K562 (cell line): ENCODE data around the gene FHIT. TPM values are rescaled to one million over a fixed set of nuclear protein-coding genes. Genes with fewer than 3 reads are reported as not detected.

Experiments used
- ATF7 ChIP-seq: fragments of 450-650 bp; IDR thresholded peaks from 2 replicates; pipeline ENCODE4 v1.7.1; 2014; ENCODE audit warnings: mild to moderate bottlenecking, moderate library complexity
- BRD4 ChIP-seq: fragments of 200-600 bp; sonication (generic); IDR thresholded peaks from 2 replicates; pipeline ENCODE4 v1.6.1; 2017; ENCODE audit warnings: inconsistent platforms
- ETV1 ChIP-seq: fragments of 450-650 bp; conservative IDR thresholded peaks from 2 replicates; pipeline ENCODE4 v1.6.1; 2016; ENCODE audit warnings: missing genetic modification characterization, control low read depth, low read depth, missing compliant biosample characterization
- MCM7 ChIP-seq, 2 experiments: fragments of 450-650 bp; IDR thresholded peaks; 2 replicates each; pipeline ENCODE4 v1.6.1; 2016 to 2018
- NBN ChIP-seq: fragments of 450-650 bp; IDR thresholded peaks from 2 replicates; pipeline ENCODE4 v1.6.1; 2016; ENCODE audit warnings: low read depth, mild to moderate bottlenecking
- NCOA6 ChIP-seq: fragments of 450-650 bp; IDR thresholded peaks from 2 replicates; pipeline ENCODE4 v1.6.1; 2017; ENCODE audit warnings: mild to moderate bottlenecking
- NR2F6 ChIP-seq: fragments of 450-650 bp; formaldehyde crosslinking; IDR thresholded peaks from 2 replicates; pipeline ENCODE4 v1.4.0; 2020; ENCODE audit warnings: mild to moderate bottlenecking
- RBM14 ChIP-seq: fragments of 200-400 bp; formaldehyde crosslinking; IDR thresholded peaks from 2 replicates; pipeline ENCODE4 v1.6.1; 2018; ENCODE audit warnings: low read depth, mild to moderate bottlenecking, low read length, moderate library complexity, borderline replicate concordance; ENCODE audit not compliant: insufficient read depth
- RCOR1 ChIP-seq, 2 experiments: IDR thresholded peaks; 2 replicates each; pipeline ENCODE4 v1.6.1; 2012; ENCODE audit warnings: low read depth in 2 of 2, low read length in 2 of 2, borderline replicate concordance in 1 of 2, improper control_type of control experiment in 1 of 2
- RERE ChIP-seq: sonication (generic); formaldehyde crosslinking; IDR thresholded peaks from 2 replicates; pipeline ENCODE4 v1.8.0; 2023; ENCODE audit warnings: missing genetic modification reagents, mild to moderate bottlenecking, borderline replicate concordance
- SMAD3 ChIP-seq: fragments of 450-650 bp; formaldehyde crosslinking; conservative IDR thresholded peaks from 2 replicates; pipeline ENCODE4 v1.4.0; 2020; ENCODE audit warnings: mild to moderate bottlenecking
- TAF7 ChIP-seq: fragments of 450-650 bp; IDR thresholded peaks from 2 replicates; pipeline ENCODE4 v1.6.1; 2016; ENCODE audit warnings: missing genetic modification characterization, missing compliant biosample characterization
- TFE3 ChIP-seq: fragments of 450-650 bp; formaldehyde crosslinking; IDR thresholded peaks from 2 replicates; pipeline ENCODE4 v1.4.0; 2020; ENCODE audit warnings: mild to moderate bottlenecking, mixed read lengths
- XRCC5 ChIP-seq: fragments of 200-400 bp; formaldehyde crosslinking; IDR thresholded peaks from 2 replicates; pipeline ENCODE4 v1.6.1; 2017; ENCODE audit warnings: low read depth, mild to moderate bottlenecking, low read length
- YBX1 ChIP-seq: fragments of 450-650 bp; IDR thresholded peaks from 2 replicates; pipeline ENCODE4 v1.7.1; 2016; ENCODE audit warnings: mild to moderate bottlenecking
- ZBTB8A ChIP-seq: fragments of 450-650 bp; IDR thresholded peaks from 2 replicates; pipeline ENCODE4 v1.6.1; 2018; ENCODE audit warnings: mild to moderate bottlenecking, moderate library complexity; ENCODE audit not compliant: partially characterized antibody
- ZNF23 ChIP-seq: fragments of 250-450 bp; sonication (Bioruptor Pico); IDR thresholded peaks from 2 replicates; pipeline ENCODE4 v1.4.0; 2020; ENCODE audit warnings: mild to moderate bottlenecking
- ZNF232 ChIP-seq: sonication (generic); formaldehyde crosslinking; IDR thresholded peaks from 2 replicates; pipeline ENCODE4 v1.8.0; 2022; ENCODE audit warnings: mild to moderate bottlenecking, missing genetic modification reagents
- ZNF277 ChIP-seq: fragments of 250-450 bp; sonication (Bioruptor Pico); IDR thresholded peaks from 2 replicates; pipeline ENCODE4 v1.8.0; 2022; ENCODE audit warnings: inconsistent platforms, mild to moderate bottlenecking, moderate library complexity, borderline replicate concordance
- ZNF384 ChIP-seq: IDR thresholded peaks from 2 replicates; pipeline ENCODE4 v1.6.1; 2012; ENCODE audit warnings: low read depth, low read length, improper control_type of control experiment
- polyA plus RNA-seq, 8 experiments: library from polyadenylated mRNA; depleted of rRNA in 4 of 8; stranded (reverse) in 5 of 8; unstranded in 3 of 8; fragments of >200 nt; fragmentation: Nextera tagmentation in 2 of 8; fragmentation: Illumina TruSeq in 1 of 8; extraction: Ambion mirVana in 2 of 8; extraction: Trizol in 1 of 8; gene quantifications; 2 replicates each; pipeline versions ENCODE4 v1.2.1 to v1.2.3, GENCODE V29; 2011 to 2014; ENCODE audit warnings: inconsistent platforms in 1 of 8, missing spikeins in 1 of 8
- total RNA-seq, 7 experiments: library from RNA; depleted of rRNA in 6 of 7; stranded (reverse); fragments of >200 nt in 6 of 7; fragmentation: Illumina TruSeq in 2 of 7; extraction: Trizol in 2 of 7; gene quantifications; 2 replicates each; pipeline versions ENCODE4 v1.2.1 to v1.2.3, GENCODE V29; 2011 to 2021; ENCODE audit warnings: low replicate concordance in 1 of 7

FHIT gene
- total and polyA plus RNA-seq, 9 of the 15 experiments (the other 6 are each of a cell fraction or from before 2014, with no cell fraction given), result 1.7 to 9.1 (median 4.3) TPM

- TF ChIP-seq TFE3 (CRISPR knock-in tag) (no peak), SMAD3 (peak; percentile 78; the same call in 1 of the 2 replicates), ZBTB8A (no peak), YBX1 (no peak), NR2F6 (no peak), NBN (no peak), XRCC5 (no peak), ATF7 (no peak; the same call in 1 of the 2 replicates), ZNF23 (CRISPR knock-in tag) (no peak), BRD4 (no peak), TAF7 (tag) (peak; percentile 12; the same call in 1 of the 2 replicates), RERE (CRISPR knock-in tag) (no peak), ZNF384 (no peak), MCM7 (IDR thresholded peaks at IDR 0.05) (no peak), ZNF232 (no peak), RBM14 (no peak), ZNF277 (no peak), RCOR1 (IDR thresholded peaks at IDR 0.05; ENCODE audit: borderline replicate concordance in 1 of 2, low read depth in 2 of 2, low read length in 2 of 2) (no peak), NCOA6 (no peak), ETV1 (no peak)
Observed at GRCh38 chr3:60277361-60277800, 973.9 kb downstream of the FHIT start (continued).
